NOMO-1 treated with dmso at 0.1 percent for 144 hours (cell line): ENCODE results near the gene GIT1.
A peak's percentile ranks its signal among the peaks of the same experiment; 100 is the strongest.
"Not testable (repeated sequence)": the region's sequence is repeated elsewhere in the genome, so short reads cannot be mapped to it uniquely, and the experiment has no call there.

Experiments
- DNase-seq: peaks from one replicate; lab custom pipeline; 2025; ENCODE audit not compliant: unreplicated experiment; lab: John Stamatoyannopoulos, UW

The GIT1 gene

DNA sequence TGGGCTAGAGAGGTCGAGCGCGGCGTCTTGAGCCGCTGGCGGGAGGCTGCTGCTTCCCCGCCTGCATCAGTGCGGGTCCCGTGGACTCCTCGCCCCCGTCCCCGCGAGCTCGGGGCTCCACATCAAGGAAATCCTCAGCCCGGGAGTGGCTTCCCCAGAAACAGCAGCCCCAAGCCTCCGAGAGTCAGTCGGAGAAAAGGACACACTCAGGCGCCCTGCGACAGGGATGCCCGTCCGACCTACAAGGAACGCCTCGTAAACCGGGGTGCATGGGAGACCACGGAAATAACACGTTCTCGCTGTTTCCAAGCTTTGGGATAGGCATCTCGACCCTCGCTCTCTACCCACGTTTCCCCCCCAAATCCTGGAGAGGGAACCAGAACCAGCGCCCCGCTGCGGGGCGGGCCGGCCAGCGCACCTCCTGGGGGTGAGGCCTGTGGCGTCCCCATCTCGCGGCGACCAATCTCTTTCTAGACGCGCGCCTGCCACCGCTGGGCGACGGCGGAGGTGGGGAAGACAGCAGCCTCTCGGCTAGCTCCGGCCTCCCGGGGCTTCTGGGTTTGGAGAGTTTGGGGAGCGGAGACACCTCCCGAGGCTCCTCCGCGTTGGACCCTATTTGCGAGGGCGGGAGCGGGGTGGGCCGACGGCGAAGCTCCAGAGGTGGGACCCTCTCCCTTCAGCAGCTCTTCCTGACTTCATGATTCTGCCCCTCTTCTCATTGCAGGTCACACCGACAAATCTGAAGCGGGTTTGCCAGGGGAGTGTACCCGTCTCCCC is 21.7 kb downstream of the GIT1 start:
- peak; percentile 62 for DNase-seq

- no peak for DNase-seq
Measured at GRCh38 chr17:29567304-29567553, 22.2 kb downstream of the GIT1 start.

DNA sequence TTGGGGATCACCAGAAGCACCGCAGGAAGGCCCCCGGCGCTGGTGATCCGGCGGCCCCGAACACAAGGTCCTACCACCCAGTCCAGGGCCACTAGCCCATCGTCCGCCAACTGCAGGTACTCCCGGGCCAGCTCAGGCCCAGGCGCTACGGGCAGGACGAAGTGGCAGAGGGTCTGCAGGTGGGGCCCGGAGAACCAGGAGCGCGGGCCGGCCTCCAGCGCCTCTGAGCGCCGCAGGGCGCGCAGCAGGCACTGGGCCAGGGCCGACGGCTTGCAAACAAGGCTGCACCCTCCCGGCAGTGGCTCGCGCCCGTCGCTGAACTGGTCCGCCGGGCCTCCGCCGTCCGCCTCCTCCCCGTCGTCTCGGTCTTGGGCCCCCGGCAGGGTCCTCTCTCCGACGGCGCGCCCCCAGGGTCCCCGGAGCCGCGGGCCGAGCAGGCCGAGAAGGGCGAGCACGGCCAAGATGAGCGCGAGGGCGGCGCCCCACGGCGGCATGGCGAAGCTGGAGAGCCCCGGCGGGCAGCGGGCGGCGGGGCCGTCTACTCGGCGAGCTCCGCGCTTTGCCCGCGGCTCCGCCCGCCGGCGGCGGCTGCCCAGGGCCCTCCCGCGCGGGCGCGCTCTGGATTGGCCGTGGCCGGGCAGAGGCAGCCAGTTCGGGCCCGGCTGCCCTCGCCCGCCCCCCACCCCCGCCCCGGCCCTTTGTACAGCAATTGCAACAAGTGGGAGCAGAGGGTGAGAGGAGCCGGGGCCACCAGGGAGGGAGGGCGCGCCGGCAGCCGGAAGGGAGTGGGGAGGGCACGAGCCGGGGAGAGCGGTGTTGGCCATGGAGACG is 22.8 kb downstream of the GIT1 start, which contains the start of gene ABHD15:
TSS of gene ABHD15 (minus strand) at position 565 of the 831 bp plus-strand sequence. CDS start at position 494, 71 bp downstream.
- DNase-seq, result peak; percentile 56

DNA sequence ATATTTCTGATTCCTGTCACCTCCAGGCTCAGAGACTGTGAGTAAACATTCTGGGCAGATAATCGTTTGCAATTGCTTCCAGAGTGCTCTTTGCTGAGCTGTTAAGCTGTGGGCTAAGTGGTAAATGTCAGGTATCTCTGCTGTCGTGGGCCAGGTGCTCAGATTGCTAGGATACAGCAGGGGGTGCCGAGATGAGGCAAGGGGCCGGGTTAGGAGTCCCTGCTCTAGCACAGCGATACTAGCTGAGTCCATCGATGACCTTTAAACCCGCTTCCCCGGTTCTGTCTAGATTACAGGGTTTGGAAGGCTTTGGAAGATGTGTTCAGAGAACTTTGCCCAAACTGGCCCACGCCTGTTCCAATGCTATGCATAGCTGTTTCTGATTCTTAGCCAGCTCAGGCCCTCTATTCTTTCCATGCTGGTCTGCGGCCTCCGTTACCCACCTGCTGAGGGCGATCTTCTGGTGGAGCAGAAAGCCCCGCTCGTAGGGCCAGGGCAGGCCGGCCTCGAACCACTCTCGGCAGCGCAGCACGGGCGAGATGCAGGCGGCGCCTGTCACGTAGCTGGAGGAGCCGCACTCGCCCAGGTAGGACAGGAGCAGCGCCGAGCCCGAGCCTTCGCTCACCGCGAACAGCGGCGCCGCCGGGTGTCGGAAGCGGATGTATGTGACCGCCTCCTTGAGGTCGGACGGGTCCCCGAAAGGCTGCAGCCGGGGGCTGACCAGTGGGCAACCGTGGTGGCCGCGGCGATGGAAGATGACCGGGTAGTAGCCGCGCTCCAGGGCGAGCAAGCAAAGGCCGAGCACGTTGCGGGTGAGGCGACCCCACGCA is 23.6 kb downstream of the GIT1 start:
- DNase-seq, result peak; percentile 25

GRCh38 chr17:29563816-29564215 is 25.6 kb downstream of the GIT1 start:
- no peak for DNase-seq

DNA sequence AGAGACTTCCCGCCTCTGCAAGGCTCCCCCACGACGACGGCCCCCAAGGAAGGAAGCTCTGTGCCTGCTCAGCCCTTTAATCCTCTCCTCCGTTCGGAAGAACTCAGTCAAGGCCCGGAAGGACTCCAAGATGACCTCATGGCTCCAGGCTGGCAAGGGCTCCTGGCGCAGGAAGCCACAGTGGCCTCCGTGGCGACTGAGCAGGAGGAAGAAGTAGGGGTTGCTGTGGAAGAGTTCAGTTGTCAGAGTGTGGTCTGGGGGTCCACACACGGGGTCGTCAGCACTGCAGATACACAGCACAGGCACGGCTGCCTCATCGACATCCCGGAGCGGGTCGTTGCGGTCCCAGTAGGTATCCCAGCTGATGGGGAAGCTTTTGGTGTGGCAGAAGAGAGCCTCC is 26.8 kb downstream of the GIT1 start:
- DNase-seq, result no peak

DNA sequence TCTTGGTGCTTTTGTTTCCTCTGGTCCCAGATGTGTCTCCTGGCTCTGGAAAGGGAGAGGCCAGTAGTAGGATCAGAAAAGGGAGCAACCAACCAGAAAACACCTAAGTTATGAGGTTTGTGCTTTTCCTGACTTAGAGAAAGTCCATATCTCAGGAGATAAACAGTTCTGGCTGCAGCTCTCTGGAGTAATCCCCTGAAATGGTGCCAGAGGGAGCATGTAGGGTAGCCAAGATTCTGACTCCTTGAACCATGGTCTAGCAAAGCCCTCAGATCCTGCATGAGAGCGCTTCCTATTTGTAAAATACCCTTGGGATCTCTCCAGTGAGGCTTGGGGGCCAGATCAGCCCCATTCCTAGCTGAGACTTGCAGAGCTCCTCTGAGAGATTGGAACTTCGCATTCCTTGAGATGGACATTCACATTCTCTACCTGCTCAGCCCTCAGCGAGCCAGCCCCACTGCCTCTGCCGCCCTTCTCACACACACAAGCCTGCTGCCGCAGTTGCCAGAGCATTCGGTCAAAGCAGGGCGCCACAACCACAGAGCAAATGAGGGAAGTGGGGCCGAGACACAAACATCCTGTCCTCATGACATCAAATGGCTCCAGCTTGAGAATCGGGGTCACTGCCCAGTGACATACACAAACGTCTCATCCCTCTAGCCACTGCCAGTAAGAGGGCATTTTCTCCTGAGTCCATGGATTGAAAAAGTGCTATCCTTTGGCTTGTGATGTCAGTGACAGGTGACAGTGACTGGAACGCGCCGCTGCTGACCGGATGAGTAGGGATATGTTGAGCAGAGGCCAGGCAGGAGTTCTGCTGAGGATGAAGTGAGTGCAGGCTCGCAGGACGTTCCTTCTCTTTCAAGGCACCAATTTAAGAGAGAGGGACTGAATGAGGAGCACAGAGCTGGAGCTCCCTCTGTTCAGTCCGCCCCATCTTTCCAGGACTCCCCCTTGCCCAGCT is 27.6 kb downstream of the GIT1 start:
- no peak for DNase-seq

- DNase-seq, result peak; percentile 81
Measured at GRCh38 chr17:29560316-29560715, 29.1 kb downstream of the GIT1 start.

DNA sequence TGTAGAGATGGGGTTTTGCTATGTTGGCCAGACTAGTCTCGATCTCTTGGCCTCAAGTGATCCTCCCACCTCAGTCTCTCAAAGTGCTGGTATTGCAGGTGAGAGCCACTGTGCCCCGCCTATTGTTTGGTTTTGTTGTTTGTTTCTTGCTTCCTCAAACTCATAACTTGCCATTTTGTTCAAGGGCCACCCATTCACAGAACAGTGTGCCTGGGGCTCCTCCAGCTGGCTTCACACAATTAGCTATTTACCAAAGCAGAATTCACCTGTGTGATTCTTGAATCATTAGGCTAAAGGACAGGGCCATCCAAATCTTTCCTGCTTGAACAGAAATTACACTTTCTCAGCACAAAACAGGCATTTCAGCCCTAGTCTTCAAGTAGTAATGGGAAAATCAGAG is 29.8 kb downstream of the GIT1 start:
- DNase-seq, result no peak

DNA sequence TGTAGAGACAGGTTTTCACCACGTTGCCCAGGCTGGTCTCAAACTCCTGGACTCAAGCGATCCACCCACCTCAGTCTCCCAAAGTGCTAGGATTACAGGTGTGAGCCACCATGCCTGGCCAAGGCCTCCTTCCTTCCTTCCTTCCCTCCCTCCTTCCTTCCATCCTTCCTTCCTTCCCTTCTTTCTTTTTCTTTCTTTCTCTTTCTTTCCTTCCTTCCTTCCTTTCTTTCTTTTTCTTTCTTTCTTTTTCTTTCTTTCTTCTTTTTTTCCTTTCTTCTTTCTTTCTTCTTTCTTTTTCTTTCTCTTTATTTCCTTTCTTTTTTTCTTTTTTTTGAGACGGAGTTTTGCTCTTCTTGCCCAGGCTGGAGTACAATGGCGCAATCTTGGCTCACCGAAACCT is 31.3 kb downstream of the GIT1 start:
- not testable (repeated sequence) for DNase-seq

- no peak for DNase-seq
Measured at GRCh38 chr17:29557739-29558116, 31.7 kb downstream of the GIT1 start.

DNA sequence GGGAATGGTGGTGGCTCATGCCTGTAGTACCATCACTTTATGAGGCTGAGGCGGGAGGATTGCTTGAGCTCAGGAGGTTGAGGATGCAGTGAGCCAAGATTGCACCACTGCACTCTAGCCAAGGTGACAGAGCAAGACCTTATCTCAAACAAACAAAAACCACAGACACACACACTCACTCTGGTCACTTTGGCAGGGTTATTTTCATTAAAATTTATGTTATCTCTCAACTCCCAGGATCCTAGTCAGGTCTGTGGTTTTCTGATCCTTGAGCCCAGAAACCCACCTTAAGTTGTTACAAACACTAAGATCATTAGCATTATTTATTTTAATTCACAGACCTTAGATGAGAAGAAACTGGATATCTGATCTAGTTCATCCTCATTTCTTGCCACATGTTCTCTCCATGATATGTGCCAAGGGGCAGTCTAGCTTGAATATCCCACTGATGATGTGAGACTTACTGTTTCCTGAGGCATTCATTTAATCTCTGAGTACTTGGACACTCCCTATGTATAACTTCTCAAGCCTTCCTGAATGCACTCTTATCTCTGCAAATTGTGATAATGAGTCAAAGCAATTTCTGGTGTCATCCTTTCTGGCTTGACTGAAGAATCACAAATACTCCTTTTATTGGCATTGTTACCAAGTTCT is 32.2 kb downstream of the GIT1 start:
- no peak for DNase-seq

- DNase-seq, result no peak
Measured at GRCh38 chr17:29555840-29556239, 33.6 kb downstream of the GIT1 start.

- DNase-seq, result no peak
Measured at GRCh38 chr17:29549177-29549923, 40.1 kb downstream of the GIT1 start.

DNA sequence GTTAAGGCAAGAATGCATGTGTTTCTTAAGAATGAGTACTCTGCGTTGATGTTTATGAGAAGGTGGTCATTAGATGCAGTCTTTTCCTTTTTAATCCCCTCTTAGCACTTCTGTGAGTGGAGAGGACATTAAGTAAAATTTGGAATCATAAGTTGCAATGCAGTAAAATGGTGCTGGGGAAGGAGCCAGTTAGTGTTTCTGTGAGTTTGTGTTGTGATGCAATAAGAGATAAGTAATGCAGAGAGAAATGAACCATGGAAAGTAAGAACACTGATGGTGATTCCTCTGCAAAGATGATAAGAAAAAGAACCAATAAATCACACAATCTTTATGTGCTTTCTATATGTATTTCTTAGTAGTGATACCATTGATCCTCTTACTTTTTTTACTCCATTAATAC is 42.6 kb downstream of the GIT1 start:
- no peak for DNase-seq

- no peak for DNase-seq
Measured at GRCh38 chr17:29546085-29546484, 43.4 kb downstream of the GIT1 start.

DNA sequence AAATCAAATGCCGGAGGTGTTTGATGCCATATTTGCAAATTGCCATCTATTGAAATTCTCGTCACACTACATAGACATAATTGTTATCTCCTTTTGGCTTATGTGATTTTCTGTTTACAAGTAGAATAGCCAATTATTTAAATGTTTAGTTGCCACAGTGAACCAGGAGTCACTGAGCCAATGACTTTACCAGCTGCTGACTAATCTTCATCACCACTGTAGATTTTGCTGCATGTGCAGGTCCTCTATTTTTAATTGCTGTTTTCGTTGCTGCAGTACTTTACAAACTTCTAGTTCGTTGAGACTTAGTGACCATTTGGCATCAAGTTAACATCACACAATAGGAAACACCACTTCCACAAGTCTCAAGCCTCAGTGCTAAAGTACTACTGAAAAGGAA is 45.4 kb downstream of the GIT1 start:
- DNase-seq, result no peak

GRCh38 chr17:29533976-29534375 is 55.5 kb downstream of the GIT1 start:
- no peak for DNase-seq

- no peak for DNase-seq
Measured at GRCh38 chr17:29526322-29526721, 63.1 kb downstream of the GIT1 start.
